IPS-18c (cell line): Measurements from ENCODE around the gene SSU72.
A peak's percentile ranks its signal among the peaks of the same experiment; 100 is the strongest.
"Not testable (repeated sequence)": the region's sequence is repeated elsewhere in the genome, so short reads cannot be mapped to it uniquely, and the experiment has no call there.

Source experiments
- H3K4me3 ChIP-seq: 2 replicates; pipeline ENCODE4 v1.7.0; 2013; ENCODE audit warnings: low read depth, mild to moderate bottlenecking, low read length, moderate library complexity; ENCODE audit not compliant: insufficient read depth
- H3K9me3 ChIP-seq: one replicate; pipeline ENCODE4 v1.6.1; 2013; ENCODE audit warnings: mild to moderate bottlenecking, low read length, moderate library complexity; ENCODE audit not compliant: control insufficient read depth, insufficient read depth

SSU72 gene

GRCh38 chr1:1577367-1578011 is 2.8 kb upstream of the SSU72 start:
- H3K9me3 ChIP-seq, result no peaks in the 10 kb centered on the region
- H3K4me3 ChIP-seq, result no peak overlapping the region

- Histone ChIP-seq H3K4me3 (peak overlapping the region; percentile 71), H3K9me3 (no peaks in the 10 kb centered on the region)
Observed at GRCh38 chr1:1573843-1574720, 581 bp downstream of the SSU72 start.

GRCh38 chr1:1569341-1569740 is 5.3 kb downstream of the SSU72 start:
- no peak overlapping the region for H3K4me3 ChIP-seq
- H3K9me3 ChIP-seq, result no peaks in the 10 kb centered on the region

GRCh38 chr1:1567891-1568291 is 6.8 kb downstream of the SSU72 start:
- no peaks in the 10 kb centered on the region for H3K9me3 ChIP-seq
- no peak overlapping the region for H3K4me3 ChIP-seq

- no peak overlapping the region for H3K4me3 ChIP-seq
- H3K9me3 ChIP-seq, result no peaks in the 10 kb centered on the region
Observed at GRCh38 chr1:1567152-1567875, 7.3 kb downstream of the SSU72 start.

- no peaks in the 10 kb centered on the region for H3K9me3 ChIP-seq
- no peak overlapping the region for H3K4me3 ChIP-seq
Observed at GRCh38 chr1:1565340-1565739, 9.3 kb downstream of the SSU72 start.

GRCh38 chr1:1564268-1564667 is 10.4 kb downstream of the SSU72 start:
- H3K9me3 ChIP-seq, result no peaks in the 10 kb centered on the region
- H3K4me3 ChIP-seq, result no peak overlapping the region

GRCh38 chr1:1563688-1564087 is 11.0 kb downstream of the SSU72 start:
- no peaks in the 10 kb centered on the region for H3K9me3 ChIP-seq
- H3K4me3 ChIP-seq, result no peak overlapping the region

GRCh38 chr1:1562556-1563195 is 12.0 kb downstream of the SSU72 start:
- H3K9me3 ChIP-seq, result no peaks in the 10 kb centered on the region
- H3K4me3 ChIP-seq, result no peak overlapping the region

GRCh38 chr1:1561801-1562470 is 12.7 kb downstream of the SSU72 start:
- H3K4me3 ChIP-seq, result no peak overlapping the region
- H3K9me3 ChIP-seq, result no peaks in the 10 kb centered on the region

- Histone ChIP-seq H3K9me3 (no peaks in the 10 kb centered on the region), H3K4me3 (no peak overlapping the region)
Observed at GRCh38 chr1:1560178-1560577, 14.5 kb downstream of the SSU72 start.

- H3K4me3 ChIP-seq, result no peak overlapping the region
Observed at GRCh38 chr1:1559066-1559465, 15.6 kb downstream of the SSU72 start.

GRCh38 chr1:1558591-1558990 is 16.1 kb downstream of the SSU72 start:
- Histone ChIP-seq H3K9me3 (no peaks in the 10 kb centered on the region), H3K4me3 (no peak overlapping the region)

More at GRCh38 chr1:1559066-1559465, 15.6 kb downstream of the SSU72 start:
- H3K9me3 ChIP-seq, result no peaks in the 10 kb centered on the region

GRCh38 chr1:1557688-1558087 is 17.0 kb downstream of the SSU72 start:
- H3K9me3 ChIP-seq, H3K4me3 ChIP-seq: not testable (repeated sequence)

- not testable (repeated sequence) for H3K9me3 ChIP-seq, H3K4me3 ChIP-seq
Observed at GRCh38 chr1:1556961-1557360, 17.7 kb downstream of the SSU72 start.

- H3K4me3 ChIP-seq, result no peak overlapping the region
- peaks cover under 1% of the 10 kb centered on the region for H3K9me3 ChIP-seq
Observed at GRCh38 chr1:1556505-1556904, 18.2 kb downstream of the SSU72 start.
